OCI-LY3 (cell line): ENCODE measurements around the gene LHFPL3.

Experiments used
- EZH2phosphoT487 ChIP-seq: fragments of 200-600 bp; shearing (Covaris generic); IDR thresholded peaks from 2 replicates; pipeline ENCODE4 v1.6.1; 2018; ENCODE audit warnings: antibody characterized with exemption, mixed run types, low read depth
- TF ChIP-seq, protein P1 (sequence below): fragments of 200-600, 300-600 bp; sonication (generic); IDR thresholded peaks from 2 replicates; pipeline ENCODE4 v1.5.1; 2014; ENCODE audit warnings: antibody characterized with exemption, low read length, low read depth

DNA sequence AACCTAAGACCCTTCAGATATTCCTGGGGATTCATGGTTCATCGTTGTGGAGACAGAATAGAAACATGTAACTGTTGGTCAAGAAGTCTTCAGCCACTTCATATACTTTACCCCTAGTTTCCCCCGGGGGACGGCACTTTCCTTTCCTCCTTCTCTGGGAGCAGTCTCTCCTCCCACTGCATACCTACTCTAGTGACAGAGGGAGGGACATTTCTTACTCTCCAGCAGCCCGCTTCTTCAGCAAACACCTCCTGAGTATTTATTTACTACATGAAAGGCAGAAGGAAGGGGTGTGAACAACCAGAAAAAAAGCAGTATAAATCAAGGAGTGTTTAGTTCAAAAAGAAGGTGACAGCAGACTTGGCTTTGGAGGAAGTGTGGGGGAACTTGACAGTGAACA lies 69.0 kb downstream of the LHFPL3 start:
- TF ChIP-seq, protein P1, sequence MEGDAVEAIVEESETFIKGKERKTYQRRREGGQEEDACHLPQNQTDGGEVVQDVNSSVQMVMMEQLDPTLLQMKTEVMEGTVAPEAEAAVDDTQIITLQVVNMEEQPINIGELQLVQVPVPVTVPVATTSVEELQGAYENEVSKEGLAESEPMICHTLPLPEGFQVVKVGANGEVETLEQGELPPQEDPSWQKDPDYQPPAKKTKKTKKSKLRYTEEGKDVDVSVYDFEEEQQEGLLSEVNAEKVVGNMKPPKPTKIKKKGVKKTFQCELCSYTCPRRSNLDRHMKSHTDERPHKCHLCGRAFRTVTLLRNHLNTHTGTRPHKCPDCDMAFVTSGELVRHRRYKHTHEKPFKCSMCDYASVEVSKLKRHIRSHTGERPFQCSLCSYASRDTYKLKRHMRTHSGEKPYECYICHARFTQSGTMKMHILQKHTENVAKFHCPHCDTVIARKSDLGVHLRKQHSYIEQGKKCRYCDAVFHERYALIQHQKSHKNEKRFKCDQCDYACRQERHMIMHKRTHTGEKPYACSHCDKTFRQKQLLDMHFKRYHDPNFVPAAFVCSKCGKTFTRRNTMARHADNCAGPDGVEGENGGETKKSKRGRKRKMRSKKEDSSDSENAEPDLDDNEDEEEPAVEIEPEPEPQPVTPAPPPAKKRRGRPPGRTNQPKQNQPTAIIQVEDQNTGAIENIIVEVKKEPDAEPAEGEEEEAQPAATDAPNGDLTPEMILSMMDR, result no peak
- TF ChIP-seq EZH2phosphoT487, result no peak
